ENCODE data around the gene DZIP1L. TPM values are rescaled to one million over a fixed set of nuclear protein-coding genes. Genes with fewer than 3 reads are reported as not detected.

DZIP1L gene
- total RNA-seq, 1 experiment from 2014 or later: 10.4 TPM

- no peak overlapping the region for H2BK120ac ChIP-seq (ENCODE audit: low read depth, low read length, poor library complexity, severe bottlenecking)
- H3K27ac ChIP-seq (ENCODE audit: insufficient read length, low read depth, low read length): no peak overlapping the region
- H3K27ac Mint-ChIP-seq: no peak overlapping the region
- H4K8ac ChIP-seq (replicated peaks; ENCODE audit: insufficient read length, low read depth, low read length): no peak overlapping the region
- H3K9ac ChIP-seq (ENCODE audit: extremely low read depth, insufficient read length, low read length): no peak overlapping the region
- H3K18ac ChIP-seq (ENCODE audit: insufficient read length, low read depth, low read length): no peak overlapping the region
- no peaks in the 10 kb centered on the region for H3K27me3 ChIP-seq (ENCODE audit: insufficient read depth, low read length)
- no peak overlapping the region for H2BK12ac ChIP-seq (ENCODE audit: insufficient read length, low read depth, low read length)
- no peak overlapping the region for H3K23ac ChIP-seq (ENCODE audit: insufficient read length, low read depth, low read length)
- DNase-seq: no peak
- H4K91ac ChIP-seq (ENCODE audit: insufficient read length, low read depth, low read length): no peak overlapping the region
- H2BK5ac ChIP-seq (ENCODE audit: insufficient read length, low read length): no peak overlapping the region
- H3K4me2 ChIP-seq (ENCODE audit: insufficient read depth, insufficient read length, low read length): no peak overlapping the region
- H4K5ac ChIP-seq (ENCODE audit: insufficient read length, low read depth, low read length): no peak overlapping the region
- no peak overlapping the region for H3T11ph ChIP-seq (ENCODE audit: low read length)
- H3K14ac ChIP-seq (ENCODE audit: insufficient read depth, low read length): no peak overlapping the region
- H4K20me1 ChIP-seq (ENCODE audit: control insufficient read depth, insufficient read depth, insufficient read length): no peaks in the 10 kb centered on the region
- H3K4me3 Mint-ChIP-seq: no peak overlapping the region
- no peaks in the 10 kb centered on the region for H3K4me1 ChIP-seq (ENCODE audit: insufficient read depth, low read length)
- no peaks in the 10 kb centered on the region for H3K79me1 ChIP-seq (ENCODE audit: insufficient read depth, low read depth, low read length, poor library complexity, severe bottlenecking)
- no peaks in the 10 kb centered on the region for H3K27me3 Mint-ChIP-seq (ENCODE audit: low read depth)
- 0 out of 5 replicates have a peak, but pooled peaks cover 0 to under 1% of the 10 kb centered on the region in 2 experiments for H3K9me3 Mint-ChIP-seq
- H2BK20ac ChIP-seq (ENCODE audit: low read depth, low read length, poor library complexity, severe bottlenecking): no peak overlapping the region
- TF ChIP-seq, protein P1, sequence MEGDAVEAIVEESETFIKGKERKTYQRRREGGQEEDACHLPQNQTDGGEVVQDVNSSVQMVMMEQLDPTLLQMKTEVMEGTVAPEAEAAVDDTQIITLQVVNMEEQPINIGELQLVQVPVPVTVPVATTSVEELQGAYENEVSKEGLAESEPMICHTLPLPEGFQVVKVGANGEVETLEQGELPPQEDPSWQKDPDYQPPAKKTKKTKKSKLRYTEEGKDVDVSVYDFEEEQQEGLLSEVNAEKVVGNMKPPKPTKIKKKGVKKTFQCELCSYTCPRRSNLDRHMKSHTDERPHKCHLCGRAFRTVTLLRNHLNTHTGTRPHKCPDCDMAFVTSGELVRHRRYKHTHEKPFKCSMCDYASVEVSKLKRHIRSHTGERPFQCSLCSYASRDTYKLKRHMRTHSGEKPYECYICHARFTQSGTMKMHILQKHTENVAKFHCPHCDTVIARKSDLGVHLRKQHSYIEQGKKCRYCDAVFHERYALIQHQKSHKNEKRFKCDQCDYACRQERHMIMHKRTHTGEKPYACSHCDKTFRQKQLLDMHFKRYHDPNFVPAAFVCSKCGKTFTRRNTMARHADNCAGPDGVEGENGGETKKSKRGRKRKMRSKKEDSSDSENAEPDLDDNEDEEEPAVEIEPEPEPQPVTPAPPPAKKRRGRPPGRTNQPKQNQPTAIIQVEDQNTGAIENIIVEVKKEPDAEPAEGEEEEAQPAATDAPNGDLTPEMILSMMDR (conservative IDR thresholded peaks at IDR 0.05): no peak
- no peak overlapping the region for H2AFZ ChIP-seq (ENCODE audit: low read length)
- no peaks in the 10 kb centered on the region; a peak in 2 of 7 replicates for H3K36me3 Mint-ChIP-seq (ENCODE audit: insufficient read depth in 1 of 3, low read depth in 3 of 3)
- no peak overlapping the region for H2AK5ac ChIP-seq (ENCODE audit: insufficient read length, low read length)
- H3K56ac ChIP-seq (ENCODE audit: insufficient read length, low read depth, low read length): no peak overlapping the region
- no CpG with 5 or more reads among the region's 4 CpGs for whole genome bisulfite sequencing (ENCODE audit: extremely low coverage, insufficient read length, low lambda C conversion rate)
- no peaks in the 10 kb centered on the region for H3K23me2 ChIP-seq (ENCODE audit: insufficient read length, low read depth, low read length, poor library complexity, severe bottlenecking)
- no peak overlapping the region for H2BK15ac ChIP-seq (ENCODE audit: low read depth, low read length)
- H3K9me3 ChIP-seq (ENCODE audit: control insufficient read depth, low read depth, low read length): no peaks in the 10 kb centered on the region
- no peaks in the 10 kb centered on the region for H3K4me1 Mint-ChIP-seq
- no peaks in the 10 kb centered on the region for H3K79me2 ChIP-seq (ENCODE audit: insufficient read depth, low read length)
- no peak overlapping the region for H3K4ac ChIP-seq (ENCODE audit: low read depth, low read length)
Measured at GRCh38 chr3:138023754-138024153, 91.7 kb downstream of the DZIP1L start.
